Brain microvascular endothelial cell (primary cell): ENCODE data around the gene VPS18.
A peak's percentile ranks its signal among the peaks of the same experiment; 100 is the strongest.

Experiments
- DNase-seq: peaks from one replicate; pipeline ENCODE4 v3.0.0-alpha.2; 2020
- H3K27ac ChIP-seq: fragments of 250-450 bp; sonication (Bioruptor Pico); 2 replicates; pipeline ENCODE4 v1.5.1; 2020; ENCODE audit warnings: mild to moderate bottlenecking, moderate library complexity
- H3K27me3 ChIP-seq: fragments of 250-450 bp; sonication (Bioruptor Pico); replicated peaks from 2 replicates; pipeline ENCODE4 v1.5.1; 2020; ENCODE audit warnings: mild to moderate bottlenecking
- H3K36me3 ChIP-seq: fragments of 250-450 bp; sonication (Bioruptor Pico); replicated peaks from 2 replicates; pipeline ENCODE4 v1.5.1; 2020; ENCODE audit warnings: mild to moderate bottlenecking
- H3K4me3 ChIP-seq: 2 replicates; pipeline ENCODE4 v1.5.1; 2011; ENCODE audit warnings: low read depth, mild to moderate bottlenecking, control low read depth, low read length, moderate library complexity
- CTCF ChIP-seq: IDR thresholded peaks from 2 replicates; pipeline ENCODE4 v1.5.1; 2011; ENCODE audit warnings: low read depth, mild to moderate bottlenecking, moderate library complexity, low read length, control low read depth, inconsistent platforms; ENCODE audit errors: missing control alignments
- in situ Hi-C: cut with HindIII; loops from 2 replicates; pipeline ENCODE4 v1.10.0; 2017; ENCODE audit warnings: low sequenced_read_pairs, low pct_ligation_motif_present

Gene VPS18

GRCh38 chr15:40906991-40907802 lies 12.9 kb downstream of the VPS18 start:
- Histone ChIP-seq H3K27ac (no peak overlapping the region), H3K36me3 (peaks cover 17% of the 10 kb centered on the region), H3K27me3 (no peaks in the 10 kb centered on the region), H3K4me3 (peak overlapping the region; percentile 46)
- in situ Hi-C loops: loop anchor here (25.0 kb wide), 1 partner anchor 105 kb away; no protein-coding TSS in a partner anchor
- no peak for TF ChIP-seq CTCF
- no peak for DNase-seq

- Histone ChIP-seq H3K27me3 (no peaks in the 10 kb centered on the region), H3K4me3 (no peak overlapping the region), H3K36me3 (peaks cover 8% of the 10 kb centered on the region), H3K27ac (no peak overlapping the region)
- TF ChIP-seq CTCF: no peak
- in situ Hi-C loops: loop anchor here (25.0 kb wide), 1 partner anchor 104 kb away; no protein-coding TSS in a partner anchor
- DNase-seq: no peak
Observed at GRCh38 chr15:40908095-40908494, 13.8 kb downstream of the VPS18 start.

- no peak overlapping the region for H3K27ac ChIP-seq
- H3K36me3 ChIP-seq: no peaks in the 10 kb centered on the region
- DNase-seq: no peak
Observed at GRCh38 chr15:40909662-40910630, 15.7 kb downstream of the VPS18 start.

GRCh38 chr15:40911141-40911540 lies 16.9 kb downstream of the VPS18 start:
- no peaks in the 10 kb centered on the region for H3K27me3 ChIP-seq
- H3K27ac ChIP-seq: no peak overlapping the region
- H3K36me3 ChIP-seq: no peaks in the 10 kb centered on the region
- TF ChIP-seq CTCF: no peak
- no peak for DNase-seq
- H3K4me3 ChIP-seq: no peak overlapping the region
- in situ Hi-C loops: loop anchor here (25.0 kb wide), 1 partner anchor 101 kb away; no protein-coding TSS in a partner anchor

More at GRCh38 chr15:40909662-40910630, 15.7 kb downstream of the VPS18 start:
- Histone ChIP-seq H3K4me3 (no peak overlapping the region), H3K27me3 (no peaks in the 10 kb centered on the region)
- no peak for TF ChIP-seq CTCF
- in situ Hi-C loops: loop anchor here (25.0 kb wide), 1 partner anchor 102 kb away; no protein-coding TSS in a partner anchor

- TF ChIP-seq CTCF: no peak
- Histone ChIP-seq H3K36me3 (no peaks in the 10 kb centered on the region), H3K4me3 (no peak overlapping the region), H3K27ac (no peak overlapping the region), H3K27me3 (no peaks in the 10 kb centered on the region)
- in situ Hi-C loops: loop anchor here (25.0 kb wide), 1 partner anchor 101 kb away; no protein-coding TSS in a partner anchor
- no peak for DNase-seq
Observed at GRCh38 chr15:40911693-40912092, 17.4 kb downstream of the VPS18 start.
